Right ventricle myocardium superior (tissue), 1 donor: ENCODE measurements around the gene ASPN. TPM values are rescaled to one million over a fixed set of nuclear protein-coding genes. Genes with fewer than 3 reads are reported as not detected.
"Not testable (repeated sequence)": the region's sequence is repeated elsewhere in the genome, so short reads cannot be mapped to it uniquely, and the experiment has no call there.

Source experiments
- ATAC-seq: fragments of 200-7000 bp; cut with Tn5 transposase; one replicate; pipeline ENCODE4 v1.9.1; 2020; ENCODE audit warnings: mild to moderate bottlenecking; ENCODE audit not compliant: poor library complexity
- DNase-seq: peaks from one replicate; pipeline ENCODE4 v3.0.0-alpha.2; 2020
- intact Hi-C: fragments of 100-400 bp; cut with DNase I; formaldehyde crosslinking; loops from one replicate; pipeline ENCODE4 v1.11.2; 2022
- microRNA-seq: library from miRNA; unstranded; fragments of <30 nt; microRNA quantifications from one replicate; pipeline ENCODE4 v1.2.0, GENCODE V29; 2020
- total RNA-seq: library from RNA; stranded (reverse); fragmentation: NEBNext Ultra II Directional; extraction: Animal tissue kit (Norgen Biotek cat#: 25700); gene quantifications from one replicate; pipeline ENCODE4 v1.2.1, GENCODE V29; 2021
- donor health status: DM: no; HTN: yes; CAD: no; lungs with severe emphysema.

Gene ASPN
- total RNA-seq, 1 donor from 2014 or later, result 4.8 TPM

GRCh38 chr9:92432972-92433548 is 49.2 kb downstream of the ASPN start:
- intact Hi-C loops, result loop anchor here (10.0 kb wide), 2 partner anchors 88 to 298 kb away; no protein-coding TSS in a partner anchor
- ATAC-seq, result no peak

DNA sequence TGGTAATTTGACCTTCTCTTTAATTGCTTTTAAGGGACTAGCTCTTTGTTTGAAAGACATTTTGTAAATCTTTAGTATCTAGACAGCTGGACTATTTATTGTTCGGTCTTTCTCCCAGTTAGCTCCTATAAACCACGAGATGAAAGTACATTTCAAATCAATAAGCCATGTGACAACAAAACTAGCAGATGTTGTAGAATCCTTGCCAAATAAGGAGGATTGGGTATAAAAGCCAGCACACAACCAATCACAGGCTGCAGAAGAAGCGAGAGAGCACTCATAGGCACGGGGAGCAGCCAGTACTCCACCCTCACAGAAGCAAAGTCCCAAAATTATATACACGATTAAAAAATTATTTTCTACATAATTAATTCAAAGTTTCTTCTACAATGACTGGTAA is 50.0 kb downstream of the ASPN start:
- intact Hi-C loops, result loop anchor here (10.0 kb wide), 2 partner anchors 88 to 298 kb away; no protein-coding TSS in a partner anchor
- ATAC-seq (no peak), DNase-seq (no peak)

More at GRCh38 chr9:92432972-92433548, 49.2 kb downstream of the ASPN start:
- DNase-seq, result no peak

GRCh38 chr9:92429836-92430235 is 52.5 kb downstream of the ASPN start:
- ATAC-seq (no peak), DNase-seq (no peak)
- intact Hi-C loops, result loop anchor here (10.0 kb wide), 2 partner anchors 85 to 295 kb away; no protein-coding TSS in a partner anchor

DNA sequence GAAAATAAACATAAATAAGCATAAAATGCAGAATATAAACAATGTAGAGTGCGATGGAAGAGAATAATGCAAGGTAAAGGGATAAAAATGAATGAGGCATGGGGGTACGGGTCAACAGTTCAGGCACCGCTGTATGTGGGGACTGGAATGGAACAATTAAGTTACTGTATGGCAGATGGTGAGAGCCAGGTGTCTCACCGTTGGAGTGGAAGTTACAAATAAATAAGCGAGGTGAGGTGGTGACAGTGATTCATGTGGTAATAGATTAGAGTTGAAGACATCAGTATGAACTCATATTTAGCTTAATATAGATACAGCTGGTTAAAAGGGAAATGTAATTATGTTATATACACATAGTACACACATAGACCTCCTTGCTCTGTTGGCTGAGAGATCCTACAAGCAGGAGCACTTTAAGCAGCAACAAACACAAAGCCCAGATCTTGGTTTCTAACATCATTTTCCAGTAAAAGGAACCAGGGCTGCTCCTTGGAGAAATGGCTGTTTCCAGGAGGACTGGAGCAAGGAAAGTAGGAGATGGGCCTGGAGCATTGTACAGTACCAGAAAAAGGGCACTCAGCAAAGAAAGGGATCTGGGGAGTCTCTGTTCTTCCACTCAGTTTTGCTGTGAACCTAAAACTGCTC is 55.7 kb downstream of the ASPN start:
- ATAC-seq, result no peak
- intact Hi-C loops, result no loop called here
- DNase-seq, result no peak

GRCh38 chr9:92425474-92425873 is 56.8 kb downstream of the ASPN start:
- intact Hi-C loops, result no loop called here
- ATAC-seq (no peak), DNase-seq (no peak)

DNA sequence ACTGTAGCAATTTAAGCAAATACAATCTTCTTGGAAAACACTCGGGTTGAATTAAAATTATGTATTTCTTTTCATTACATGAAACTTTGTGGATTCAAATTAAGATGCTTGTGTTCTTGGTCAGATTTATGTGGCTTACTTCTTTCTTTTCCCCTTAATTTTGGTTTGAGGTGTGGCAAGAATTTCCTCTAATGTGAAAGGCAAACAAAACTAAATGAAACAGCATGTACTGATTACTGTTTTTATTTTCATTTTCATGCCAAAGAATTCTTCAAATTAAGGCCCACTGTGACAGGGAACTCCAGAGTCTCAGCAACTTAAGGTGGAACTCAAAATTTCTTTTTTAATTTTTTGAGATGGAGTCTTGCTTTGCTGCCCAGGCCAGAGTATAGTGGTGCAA is 58.0 kb downstream of the ASPN start, which contains the start of gene OMD:
Gene OMD (minus strand): TSS at position 132 of the 400 bp plus-strand sequence. CDS start 6,913 bp downstream, outside the sequence.
- peak; percentile 70 for ATAC-seq
- intact Hi-C loops, result no loop called here
- no peak for DNase-seq

GRCh38 chr9:92423612-92424011 is 58.7 kb downstream of the ASPN start:
- intact Hi-C loops, result no loop called here
- ATAC-seq (no peak), DNase-seq (no peak)

GRCh38 chr9:92422611-92423338 is 59.5 kb downstream of the ASPN start:
- DNase-seq (no peak), ATAC-seq (no peak)
- intact Hi-C loops, result no loop called here

- ATAC-seq, result no peak
- intact Hi-C loops, result no loop called here
Observed at GRCh38 chr9:92414566-92414965, 67.7 kb downstream of the ASPN start.

DNA sequence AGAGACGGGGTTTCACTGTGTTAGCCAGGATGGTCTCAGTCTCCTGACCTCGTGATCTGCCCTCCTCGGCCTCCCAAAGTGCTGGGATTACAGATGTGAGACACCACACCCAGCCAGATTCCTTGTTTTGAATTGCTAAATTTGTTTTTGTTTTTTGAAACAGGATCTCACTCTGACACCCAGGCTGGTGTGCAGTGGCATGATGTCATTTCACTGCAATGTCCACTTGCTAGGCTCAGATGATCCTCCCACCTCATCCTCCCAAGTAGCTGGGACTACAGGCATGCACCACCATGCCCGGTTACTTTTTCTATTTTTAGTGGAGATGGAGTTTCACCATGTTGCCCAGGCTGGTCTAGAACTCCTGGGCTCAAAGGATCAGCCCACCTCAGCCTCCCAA is 71.1 kb downstream of the ASPN start:
- ATAC-seq, intact Hi-C loops, DNase-seq: not testable (repeated sequence)

More at GRCh38 chr9:92414566-92414965, 67.7 kb downstream of the ASPN start:
- no peak for DNase-seq

DNA sequence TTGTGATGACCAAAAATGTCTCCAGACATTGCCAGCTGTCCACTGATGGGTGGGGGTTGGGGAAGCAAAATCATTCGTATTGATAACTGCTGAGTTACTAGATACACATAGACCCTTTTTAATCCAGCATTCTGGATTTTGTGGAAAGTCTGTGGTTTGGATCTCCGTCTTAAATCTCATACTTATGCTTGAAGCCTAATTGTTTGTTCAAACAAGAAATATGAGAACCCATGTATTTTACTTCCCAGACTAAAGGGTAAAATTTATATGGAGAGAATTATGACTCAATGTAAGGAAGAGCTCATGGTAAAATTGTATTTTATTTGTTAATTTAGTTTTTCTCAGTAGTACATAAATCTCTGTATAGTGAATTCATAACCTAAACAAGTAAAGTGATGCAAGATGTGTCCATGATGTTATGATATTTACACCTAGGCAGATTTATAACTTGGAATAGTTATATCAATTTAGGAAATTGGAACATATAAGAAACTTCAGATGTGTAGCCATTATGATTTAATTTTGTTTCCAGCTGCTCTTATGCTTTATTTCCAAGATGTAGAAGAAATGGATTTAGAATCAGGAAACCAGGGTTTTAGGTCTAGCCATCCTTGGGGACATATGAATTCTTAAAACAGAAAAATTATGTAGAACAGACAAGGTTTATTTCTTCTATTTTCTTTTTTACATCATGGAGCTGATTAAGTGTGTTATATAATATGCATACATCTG is 73.4 kb downstream of the ASPN start:
- DNase-seq, result no peak
- intact Hi-C loops, result loop anchor here (10.0 kb wide), 1 partner anchor 64 kb away; no protein-coding TSS in a partner anchor
- ATAC-seq, result no peak

DNA sequence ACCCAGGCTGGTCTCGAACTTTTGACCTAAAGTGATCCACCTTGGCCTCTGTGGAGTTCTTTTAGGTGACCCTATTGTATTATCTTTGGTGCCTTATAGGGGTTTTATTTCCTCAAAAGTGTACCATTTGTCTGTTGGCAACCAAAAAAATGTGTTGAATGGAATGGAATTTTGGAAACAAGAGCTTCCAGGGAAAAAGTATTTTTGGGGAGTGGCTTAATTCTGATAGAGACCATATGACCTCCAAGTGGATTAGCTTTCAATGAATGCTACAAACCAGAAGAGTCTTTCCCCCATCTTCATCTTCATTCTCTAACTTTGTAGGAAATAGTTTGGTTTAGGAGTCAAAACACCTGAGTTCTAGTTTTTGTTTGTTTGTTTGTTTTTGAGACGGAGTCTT is 74.5 kb downstream of the ASPN start:
- intact Hi-C loops, result loop anchor here (10.0 kb wide), 1 partner anchor 63 kb away; no protein-coding TSS in a partner anchor
- ATAC-seq, result no peak
- DNase-seq, result no peak

DNA sequence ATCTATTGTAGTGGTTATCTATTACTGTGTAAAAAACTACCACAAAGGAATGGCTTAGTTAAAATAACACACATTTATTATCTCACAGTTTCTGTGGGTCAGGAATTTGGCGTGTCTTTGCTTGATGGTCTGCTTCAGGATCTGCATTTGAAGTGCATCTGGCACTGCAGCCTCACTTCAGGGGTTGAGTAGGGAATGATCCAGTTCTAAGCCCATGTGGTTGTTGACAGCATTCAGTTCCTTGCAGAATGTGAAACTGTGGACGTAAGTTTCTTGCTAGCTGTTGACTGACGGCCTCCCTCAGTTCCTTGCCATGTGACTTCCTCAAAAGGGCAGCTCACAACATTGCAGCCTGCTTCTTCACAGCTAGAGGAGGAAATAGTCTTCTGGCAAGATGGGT is 75.8 kb downstream of the ASPN start:
- peak; percentile 82 for ATAC-seq
- DNase-seq, result no peak
- intact Hi-C loops, result loop anchor here (10.0 kb wide), 1 partner anchor 62 kb away; no protein-coding TSS in a partner anchor

Small RNAs within 50 kb of the gene (microRNA-seq; reads per million reads assigned to microRNA genes)
- not detected for gene MIR4670

Other genes with a start within 250 kb of the ASPN start
- gene IARS1, start 188.8 kb downstream of the ASPN start, total RNA-seq, result 56.3 TPM
- gene NOL8, start 157.2 kb downstream of the ASPN start, total RNA-seq, result 12.4 TPM
- gene CENPP, start 156.6 kb downstream of the ASPN start, total RNA-seq, result 3.0 TPM
- gene OGN, start 77.9 kb downstream of the ASPN start, total RNA-seq, result 10.0 TPM
- gene OMD, start 58.0 kb downstream of the ASPN start, total RNA-seq, result 4.2 TPM
- gene ECM2, start 53.5 kb upstream of the ASPN start, total RNA-seq, result 5.6 TPM
- gene IPPK, start 187.6 kb upstream of the ASPN start, total RNA-seq, result 7.9 TPM